ENCODE measurements around the gene TMEM126A.

The TMEM126A gene

DNA sequence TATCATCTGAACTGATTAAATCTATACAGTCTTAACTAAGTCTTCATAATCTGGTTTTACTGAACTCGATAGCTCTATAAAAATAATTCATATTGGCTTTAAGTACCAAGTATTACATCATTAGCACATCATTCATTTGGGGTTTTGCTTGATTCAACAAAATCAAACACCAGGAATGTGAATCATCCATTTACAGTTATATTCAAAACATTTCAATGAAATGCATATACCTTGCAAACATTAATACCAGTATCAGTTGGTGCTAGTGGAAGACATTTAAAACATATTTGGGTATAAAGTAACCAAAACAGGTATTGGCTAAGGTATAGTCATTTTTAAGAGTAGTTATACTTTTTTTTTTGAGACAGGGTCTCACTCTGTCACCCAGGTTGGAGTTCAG, 50.4 kb downstream of the TMEM126A start:
- no peak for DNase-seq

DNA sequence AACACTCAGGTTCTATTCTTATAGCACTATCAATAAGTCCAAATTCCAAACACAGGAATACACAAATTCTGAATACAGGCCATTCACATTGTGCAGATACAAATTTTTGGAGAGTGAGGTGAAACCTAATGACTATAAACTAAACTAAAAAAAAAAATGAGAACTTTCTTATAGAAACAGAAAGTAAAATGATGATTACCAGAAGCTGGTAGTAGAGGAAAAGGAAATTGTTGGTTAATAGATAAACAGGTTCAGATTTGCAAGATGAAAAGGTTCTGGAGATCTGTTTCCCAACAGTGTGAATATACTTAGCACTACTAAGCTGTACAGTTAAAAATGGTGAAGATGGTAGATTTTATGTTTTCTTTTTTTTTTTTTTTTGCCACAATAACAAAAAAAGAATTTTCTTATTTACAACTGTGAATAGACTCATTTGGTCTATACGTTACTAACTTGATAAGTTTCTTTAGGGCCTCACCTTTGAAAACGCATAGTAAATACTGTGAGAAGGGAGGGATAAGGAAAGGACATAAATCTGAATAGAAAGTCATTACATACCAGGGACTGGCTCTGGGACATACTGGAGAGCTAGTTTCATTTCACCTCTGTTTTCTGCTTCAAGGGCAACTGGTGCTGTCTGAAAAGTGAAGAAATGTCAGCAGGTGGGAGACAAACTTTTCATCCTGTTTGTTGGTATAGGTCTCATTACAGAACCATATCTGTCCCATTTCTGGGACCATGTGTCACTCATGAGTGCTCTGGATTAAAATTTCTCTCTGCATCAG, 52.4 kb downstream of the TMEM126A start:
- DNase-seq, result no peak

DNA sequence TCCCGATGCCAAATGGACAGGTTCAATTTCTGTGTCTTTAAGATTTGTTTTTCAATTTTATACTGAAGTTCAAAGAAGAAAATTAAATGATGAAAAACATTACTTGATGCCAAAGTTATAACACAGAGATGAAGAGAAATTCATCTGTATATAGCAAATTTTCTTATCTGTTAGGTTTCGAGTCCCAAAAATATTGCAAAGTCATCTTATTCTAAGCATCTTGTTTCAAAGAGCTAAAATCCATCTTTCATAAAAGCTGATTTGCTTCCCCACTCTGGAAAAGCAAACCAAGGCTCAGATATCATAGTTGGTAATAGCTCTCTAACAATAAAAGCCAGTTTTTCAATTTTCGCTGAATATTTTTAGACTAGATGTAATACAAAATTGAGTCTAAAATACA, 57.2 kb downstream of the TMEM126A start:
- DNase-seq, result no peak

DNA sequence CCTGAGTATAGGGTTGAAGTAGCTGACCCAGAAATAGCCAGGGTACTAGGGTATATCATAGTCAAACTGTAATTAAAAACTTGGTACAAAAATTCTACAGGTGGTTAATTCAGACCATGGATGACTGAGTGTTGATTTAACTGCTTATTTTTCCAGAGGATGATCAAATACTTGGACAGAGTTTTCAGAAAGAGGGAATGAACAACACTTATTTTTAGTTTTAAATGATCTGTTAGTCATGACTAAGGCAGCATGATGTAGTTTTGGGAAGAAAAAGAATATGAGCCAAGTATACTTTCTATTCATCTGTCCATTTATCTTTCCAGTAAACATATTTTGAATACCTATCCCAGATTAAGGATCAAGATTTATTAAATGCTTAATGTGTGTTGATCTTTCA, 58.0 kb downstream of the TMEM126A start:
- DNase-seq, result no peak
